ENCODE results near the gene GP2. TPM values are rescaled to one million over a fixed set of nuclear protein-coding genes. Genes with fewer than 3 reads are reported as not detected.

Gene GP2
- polyA plus RNA-seq (2013): not detected in 2 replicates

DNA sequence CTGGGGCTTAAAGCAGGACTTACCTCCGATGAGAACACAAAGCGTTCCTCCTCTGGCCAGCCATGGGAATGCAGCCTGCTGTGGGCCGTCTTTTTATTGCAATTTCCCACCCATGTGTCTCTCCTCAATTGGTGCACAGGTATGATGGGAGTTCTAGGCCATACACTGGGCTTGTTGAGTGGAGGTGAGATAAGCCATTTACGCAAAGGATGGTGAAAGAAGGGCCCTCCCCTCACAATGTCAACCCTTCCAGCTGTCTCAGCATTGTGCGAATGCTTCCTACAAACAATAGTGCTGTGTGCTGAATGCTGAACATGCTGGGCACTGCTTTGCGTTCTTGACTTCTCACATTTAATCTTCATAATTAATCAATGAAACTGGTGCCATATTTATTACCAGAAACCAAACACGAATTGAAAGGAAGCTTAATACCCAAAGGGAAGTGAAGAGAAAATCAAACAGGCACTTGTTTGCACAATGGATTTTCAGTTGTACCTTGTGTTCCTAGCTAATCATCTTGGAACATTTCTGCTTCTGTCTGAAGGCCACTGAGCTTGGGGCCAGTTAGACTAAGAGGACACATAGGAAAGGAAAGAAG is at the start of gene GP2:
TSS of gene GP2 (minus strand) at position 70 of the 598 bp plus-strand sequence. CDS start 1,082 bp downstream, outside the sequence.
- Histone ChIP-seq H3K79me1 (ENCODE audit: low read length) (no peaks in the 10 kb centered on the region), H4K91ac (ENCODE audit: low read depth, low read length) (no peak within 1 kb of the TSS), H4K8ac (ENCODE audit: low read depth, low read length) (no peak within 1 kb of the TSS), H3K4me3 (ENCODE audit: low read depth, low read length) (no peak within 1 kb of the TSS), H4K12ac (ENCODE audit: low read depth, low read length) (no peak within 1 kb of the TSS), H3K27ac (ENCODE audit: low read depth, low read length) (no peak within 1 kb of the TSS), H3K36me3 (ENCODE audit: control insufficient read depth in 1 of 2, insufficient read depth in 2 of 2, low read length in 2 of 2) (no peaks in the 10 kb centered on the region), H3K4me2 (ENCODE audit: low read length) (no peak within 1 kb of the TSS), H3K23ac (ENCODE audit: low read length) (no peak within 1 kb of the TSS), H2BK12ac (ENCODE audit: low read length) (no peak within 1 kb of the TSS), H2AFZ (ENCODE audit: insufficient read depth, low read length, poor library complexity) (no peak within 1 kb of the TSS), H3K18ac (ENCODE audit: low read length) (no peak within 1 kb of the TSS), H3K14ac (ENCODE audit: low read length) (no peak within 1 kb of the TSS), H2BK5ac (ENCODE audit: low read depth, low read length, poor library complexity) (no peak within 1 kb of the TSS), H3K4me1 (ENCODE audit: control insufficient read depth in 1 of 2, insufficient read depth in 2 of 2, low read length in 2 of 2) (no peaks in the 10 kb centered on the region), H3K27me3 (ENCODE audit: insufficient read depth, low read length) (no peaks in the 10 kb centered on the region), H2BK120ac (ENCODE audit: insufficient read depth, low read length, poor library complexity) (no peak within 1 kb of the TSS), H2AK5ac (ENCODE audit: low read length) (no peak within 1 kb of the TSS), H3K9ac (ENCODE audit: low read length) (no peak within 1 kb of the TSS), H3K79me2 (ENCODE audit: control insufficient read depth, insufficient read depth, low read length, poor library complexity) (no peaks in the 10 kb centered on the region), H3K4ac (ENCODE audit: low read depth, low read length) (no peak within 1 kb of the TSS), H3K9me3 (ENCODE audit: insufficient read depth, low read depth, low read length) (no peaks in the 10 kb centered on the region)
- no CpG with 5 or more reads among the region's 7 CpGs for WGBS (ENCODE audit: extremely low coverage, insufficient coverage, insufficient read length)
- no peak for DNase-seq

GRCh38 chr16:20372701-20373100 is 45.4 kb upstream of the GP2 start:
- Histone ChIP-seq H3K27me3 (ENCODE audit: insufficient read depth, low read length) (no peaks in the 10 kb centered on the region), H3K18ac (ENCODE audit: low read length) (no peak overlapping the region), H4K8ac (ENCODE audit: low read depth, low read length) (no peak overlapping the region), H3K4ac (ENCODE audit: low read depth, low read length) (no peak overlapping the region), H3K79me2 (ENCODE audit: control insufficient read depth, insufficient read depth, low read length, poor library complexity) (no peaks in the 10 kb centered on the region), H3K27ac (ENCODE audit: low read depth, low read length) (no peak overlapping the region), H2AK5ac (ENCODE audit: low read length) (no peak overlapping the region), H2BK5ac (ENCODE audit: low read depth, low read length, poor library complexity) (no peak overlapping the region), H3K9me3 (ENCODE audit: insufficient read depth, low read depth, low read length) (no peaks in the 10 kb centered on the region), H3K4me2 (ENCODE audit: low read length) (no peak overlapping the region), H3K9ac (ENCODE audit: low read length) (no peak overlapping the region), H3K36me3 (ENCODE audit: control insufficient read depth in 1 of 2, insufficient read depth in 2 of 2, low read length in 2 of 2) (no peaks in the 10 kb centered on the region), H2AFZ (ENCODE audit: insufficient read depth, low read length, poor library complexity) (no peak overlapping the region), H2BK120ac (ENCODE audit: insufficient read depth, low read length, poor library complexity) (no peak overlapping the region), H3K23ac (ENCODE audit: low read length) (no peak overlapping the region), H3K4me3 (ENCODE audit: low read depth, low read length) (no peak overlapping the region), H3K4me1 (ENCODE audit: control insufficient read depth in 1 of 2, insufficient read depth in 2 of 2, low read length in 2 of 2) (no peaks in the 10 kb centered on the region), H4K91ac (ENCODE audit: low read depth, low read length) (no peak overlapping the region), H3K14ac (ENCODE audit: low read length) (no peak overlapping the region), H2BK12ac (ENCODE audit: low read length) (no peak overlapping the region), H4K12ac (ENCODE audit: low read depth, low read length) (no peak overlapping the region), H3K79me1 (ENCODE audit: low read length) (no peaks in the 10 kb centered on the region)
- no peak for DNase-seq
- WGBS (ENCODE audit: extremely low coverage, insufficient coverage, insufficient read length): no CpG with 5 or more reads among the region's 5 CpGs

DNA sequence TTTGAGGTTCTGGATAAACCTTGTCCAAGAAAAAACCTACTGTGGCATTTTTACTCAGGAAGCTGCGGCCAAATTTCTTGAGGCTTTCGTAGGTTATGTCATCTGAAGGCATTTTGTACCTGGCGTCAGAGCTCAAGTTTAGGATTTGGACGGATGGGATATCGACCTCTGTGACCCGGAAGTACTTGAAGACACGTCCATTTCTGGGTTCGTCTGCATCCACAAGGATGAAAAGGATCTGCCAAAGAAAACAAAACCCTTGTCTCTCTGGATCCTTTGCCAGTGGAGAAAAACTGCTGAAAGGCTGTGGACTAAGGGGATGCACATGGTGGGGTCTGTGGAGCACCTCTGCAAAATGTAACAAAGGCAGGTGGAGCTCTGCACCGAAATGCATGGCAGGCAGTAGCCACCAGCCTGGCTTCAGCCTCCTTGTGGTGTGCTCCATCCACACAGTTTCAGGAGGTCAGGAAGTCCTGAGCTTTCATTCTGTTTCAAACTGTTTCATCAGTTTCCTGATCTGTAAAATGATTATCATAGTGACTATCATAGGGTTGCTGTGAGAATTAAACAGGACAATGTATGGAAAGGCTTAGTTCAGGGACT is 42.2 kb upstream of the GP2 start:
- Histone ChIP-seq H3K4me2 (ENCODE audit: low read length) (no peak overlapping the region), H3K79me2 (ENCODE audit: control insufficient read depth, insufficient read depth, low read length, poor library complexity) (no peaks in the 10 kb centered on the region), H3K4ac (ENCODE audit: low read depth, low read length) (no peak overlapping the region), H3K4me1 (ENCODE audit: control insufficient read depth in 1 of 2, insufficient read depth in 2 of 2, low read length in 2 of 2) (no peaks in the 10 kb centered on the region), H3K79me1 (ENCODE audit: low read length) (no peaks in the 10 kb centered on the region), H4K12ac (ENCODE audit: low read depth, low read length) (no peak overlapping the region), H2BK12ac (ENCODE audit: low read length) (no peak overlapping the region), H2AFZ (ENCODE audit: insufficient read depth, low read length, poor library complexity) (no peak overlapping the region), H3K4me3 (ENCODE audit: low read depth, low read length) (no peak overlapping the region), H3K27ac (ENCODE audit: low read depth, low read length) (no peak overlapping the region), H4K8ac (ENCODE audit: low read depth, low read length) (no peak overlapping the region), H3K18ac (ENCODE audit: low read length) (no peak overlapping the region), H2AK5ac (ENCODE audit: low read length) (no peak overlapping the region), H2BK120ac (ENCODE audit: insufficient read depth, low read length, poor library complexity) (no peak overlapping the region), H3K36me3 (ENCODE audit: control insufficient read depth in 1 of 2, insufficient read depth in 2 of 2, low read length in 2 of 2) (no peaks in the 10 kb centered on the region), H3K23ac (ENCODE audit: low read length) (no peak overlapping the region), H4K91ac (ENCODE audit: low read depth, low read length) (no peak overlapping the region), H3K27me3 (ENCODE audit: insufficient read depth, low read length) (no peaks in the 10 kb centered on the region), H3K9me3 (ENCODE audit: insufficient read depth, low read depth, low read length) (no peaks in the 10 kb centered on the region), H2BK5ac (ENCODE audit: low read depth, low read length, poor library complexity) (no peak overlapping the region), H3K14ac (ENCODE audit: low read length) (no peak overlapping the region), H3K9ac (ENCODE audit: low read length) (no peak overlapping the region)
- no peak for DNase-seq
- no CpG with 5 or more reads among the region's 9 CpGs for WGBS (ENCODE audit: extremely low coverage, insufficient coverage, insufficient read length)

- H2BK12ac ChIP-seq (ENCODE audit: low read length): no peak overlapping the region
- no CpG with 5 or more reads among the region's 3 CpGs for whole genome bisulfite sequencing (ENCODE audit: extremely low coverage, insufficient coverage, insufficient read length)
- H3K9me3 ChIP-seq (ENCODE audit: insufficient read depth, low read depth, low read length): no peaks in the 10 kb centered on the region
- no peak overlapping the region for H3K4ac ChIP-seq (ENCODE audit: low read depth, low read length)
- H3K79me2 ChIP-seq (ENCODE audit: control insufficient read depth, insufficient read depth, low read length, poor library complexity): no peaks in the 10 kb centered on the region
- no peak overlapping the region for H2AFZ ChIP-seq (ENCODE audit: insufficient read depth, low read length, poor library complexity)
- no peaks in the 10 kb centered on the region for H3K79me1 ChIP-seq (ENCODE audit: low read length)
- H4K12ac ChIP-seq (ENCODE audit: low read depth, low read length): no peak overlapping the region
- DNase-seq: no peak
- no peak overlapping the region for H3K4me3 ChIP-seq (ENCODE audit: low read depth, low read length)
- H3K27ac ChIP-seq (ENCODE audit: low read depth, low read length): no peak overlapping the region
- H4K8ac ChIP-seq (ENCODE audit: low read depth, low read length): no peak overlapping the region
- no peak overlapping the region for H3K9ac ChIP-seq (ENCODE audit: low read length)
- no peak overlapping the region for H2AK5ac ChIP-seq (ENCODE audit: low read length)
- H3K4me2 ChIP-seq (ENCODE audit: low read length): no peak overlapping the region
- no peak overlapping the region for H4K91ac ChIP-seq (ENCODE audit: low read depth, low read length)
- no peaks in the 10 kb centered on the region for H3K36me3 ChIP-seq (ENCODE audit: control insufficient read depth in 1 of 2, insufficient read depth in 2 of 2, low read length in 2 of 2)
- H3K27me3 ChIP-seq (ENCODE audit: insufficient read depth, low read length): no peaks in the 10 kb centered on the region
- H3K4me1 ChIP-seq (ENCODE audit: control insufficient read depth in 1 of 2, insufficient read depth in 2 of 2, low read length in 2 of 2): no peaks in the 10 kb centered on the region
- H3K18ac ChIP-seq (ENCODE audit: low read length): no peak overlapping the region
- no peak overlapping the region for H2BK120ac ChIP-seq (ENCODE audit: insufficient read depth, low read length, poor library complexity)
- no peak overlapping the region for H2BK5ac ChIP-seq (ENCODE audit: low read depth, low read length, poor library complexity)
- no peak overlapping the region for H3K14ac ChIP-seq (ENCODE audit: low read length)
- no peak overlapping the region for H3K23ac ChIP-seq (ENCODE audit: low read length)
Measured at GRCh38 chr16:20364051-20364450, 36.7 kb upstream of the GP2 start.

All from trophoblast cell (in vitro differentiated cells and primary cell).